Mesenchymal stem cell (in vitro differentiated cells and primary cell): Measurements from ENCODE around the gene TENM4.
"Not testable (repeated sequence)": the region's sequence is repeated elsewhere in the genome, so short reads cannot be mapped to it uniquely, and the experiment has no call there.

Experiments used
- DNase-seq: peaks from one replicate; pipeline ENCODE4 v3.0.0-alpha.2; 2013
- H2AFZ ChIP-seq: one replicate; pipeline ENCODE4 v1.6.1; 2013; ENCODE audit warnings: low read depth, mild to moderate bottlenecking, control low read depth, inconsistent platforms, low read length, moderate library complexity
- H2AK5ac ChIP-seq: 2 replicates; pipeline ENCODE4 v1.6.1; 2013; ENCODE audit warnings: low read length, moderate library complexity, mild to moderate bottlenecking, inconsistent platforms; ENCODE audit not compliant: severe bottlenecking
- H2BK120ac ChIP-seq: one replicate; pipeline ENCODE4 v1.6.1; 2013; ENCODE audit warnings: low read depth, mild to moderate bottlenecking, inconsistent platforms, low read length, moderate library complexity
- H2BK12ac ChIP-seq, 2 experiments: one replicate each; pipeline ENCODE4 v1.6.1; 2013; ENCODE audit warnings: inconsistent platforms in 2 of 2, low read length in 2 of 2, mild to moderate bottlenecking in 2 of 2, moderate library complexity in 2 of 2, control low read depth in 1 of 2
- H2BK15ac ChIP-seq: one replicate; pipeline ENCODE4 v1.6.1; 2013; ENCODE audit warnings: mild to moderate bottlenecking, low read depth, inconsistent platforms; ENCODE audit not compliant: poor library complexity, severe bottlenecking
- H2BK5ac ChIP-seq: 2 replicates; pipeline ENCODE4 v1.6.1; 2013; ENCODE audit warnings: low read depth, mild to moderate bottlenecking, low read length, control low read depth, inconsistent platforms; ENCODE audit not compliant: poor library complexity, severe bottlenecking
- H3K14ac ChIP-seq, 2 experiments: one replicate each; pipeline ENCODE4 v1.6.1; 2013; ENCODE audit warnings: inconsistent platforms in 2 of 2, low read length in 2 of 2, control low read depth in 1 of 2, mild to moderate bottlenecking in 1 of 2, moderate library complexity in 1 of 2
- H3K18ac ChIP-seq, 2 experiments: one replicate each; pipeline ENCODE4 v1.6.1; 2013; ENCODE audit warnings: inconsistent platforms in 2 of 2, low read length in 2 of 2, control low read depth in 1 of 2, low read depth in 1 of 2, mild to moderate bottlenecking in 1 of 2
- H3K23ac ChIP-seq, 2 experiments: one replicate each; pipeline ENCODE4 v1.6.1; 2013; ENCODE audit warnings: inconsistent platforms in 2 of 2, low read length in 2 of 2, mild to moderate bottlenecking in 2 of 2, moderate library complexity in 2 of 2, control low read depth in 1 of 2
- H3K27ac ChIP-seq: 2 replicates; pipeline ENCODE4 v1.5.1; 2013; ENCODE audit warnings: mild to moderate bottlenecking, moderate library complexity, low read length, control low read depth, inconsistent platforms; ENCODE audit not compliant: poor library complexity, severe bottlenecking
- H3K27me3 ChIP-seq, 2 experiments: 2 replicates each; pipeline versions ENCODE4 v1.6.1 to v1.7.0; 2013; ENCODE audit warnings: low read length in 2 of 2, mild to moderate bottlenecking in 2 of 2, moderate library complexity in 2 of 2, control low read depth in 1 of 2, inconsistent platforms in 1 of 2; ENCODE audit not compliant: control insufficient read depth in 1 of 2, insufficient read depth in 1 of 2
- H3K36me3 ChIP-seq, 2 experiments: 2 replicates each; pipeline versions ENCODE4 v1.6.1 to v1.7.0; 2013; ENCODE audit warnings: low read length in 2 of 2, control low read depth in 1 of 2, inconsistent platforms in 1 of 2, low read depth in 1 of 2, mild to moderate bottlenecking in 1 of 2; ENCODE audit not compliant: insufficient read depth in 2 of 2, control insufficient read depth in 1 of 2
- H3K4ac ChIP-seq, 2 experiments: one replicate each; pipeline ENCODE4 v1.6.1; 2013; ENCODE audit warnings: inconsistent platforms in 2 of 2, low read length in 2 of 2, mild to moderate bottlenecking in 2 of 2, moderate library complexity in 2 of 2, control low read depth in 1 of 2, low read depth in 1 of 2
- H3K4me1 ChIP-seq: 2 replicates; pipeline ENCODE4 v1.6.1; 2013; ENCODE audit warnings: low read depth, low read length, control low read depth; ENCODE audit not compliant: control insufficient read depth, insufficient read depth
- H3K4me2 ChIP-seq: 2 replicates; pipeline ENCODE4 v1.6.1; 2013; ENCODE audit warnings: low read length, mild to moderate bottlenecking, inconsistent platforms; ENCODE audit not compliant: poor library complexity, severe bottlenecking
- H3K4me3 ChIP-seq, 2 experiments: 2 replicates each; pipeline versions ENCODE4 v1.5.1 to v1.7.0; 2013; ENCODE audit warnings: low read length in 2 of 2, mild to moderate bottlenecking in 2 of 2, control low read depth in 1 of 2, low read depth in 1 of 2; ENCODE audit not compliant: insufficient read depth in 1 of 2
- H3K79me1 ChIP-seq: replicated peaks from 2 replicates; pipeline ENCODE4 v1.6.1; 2013; ENCODE audit warnings: mild to moderate bottlenecking, control low read depth, low read length, inconsistent platforms; ENCODE audit not compliant: poor library complexity, severe bottlenecking
- H3K9ac ChIP-seq: 2 replicates; pipeline ENCODE4 v1.7.0; 2013; ENCODE audit warnings: mild to moderate bottlenecking, low read length, moderate library complexity
- H3K9me3 ChIP-seq: 2 replicates; pipeline ENCODE4 v1.7.0; 2013; ENCODE audit warnings: mild to moderate bottlenecking, low read length; ENCODE audit not compliant: control insufficient read depth
- H4K8ac ChIP-seq: one replicate; pipeline ENCODE4 v1.6.1; 2013; ENCODE audit warnings: inconsistent platforms, mild to moderate bottlenecking, low read length, moderate library complexity
- H4K91ac ChIP-seq: one replicate; pipeline ENCODE4 v1.6.1; 2013; ENCODE audit warnings: mild to moderate bottlenecking, low read length, inconsistent platforms
- WGBS: methylation state at CpG from one replicate; pipeline ENCODE4 v1.1.7; 2013; ENCODE audit warnings: mixed read lengths; 5-methylcytosine and 5-hydroxymethylcytosine counted together

TENM4 gene

DNA sequence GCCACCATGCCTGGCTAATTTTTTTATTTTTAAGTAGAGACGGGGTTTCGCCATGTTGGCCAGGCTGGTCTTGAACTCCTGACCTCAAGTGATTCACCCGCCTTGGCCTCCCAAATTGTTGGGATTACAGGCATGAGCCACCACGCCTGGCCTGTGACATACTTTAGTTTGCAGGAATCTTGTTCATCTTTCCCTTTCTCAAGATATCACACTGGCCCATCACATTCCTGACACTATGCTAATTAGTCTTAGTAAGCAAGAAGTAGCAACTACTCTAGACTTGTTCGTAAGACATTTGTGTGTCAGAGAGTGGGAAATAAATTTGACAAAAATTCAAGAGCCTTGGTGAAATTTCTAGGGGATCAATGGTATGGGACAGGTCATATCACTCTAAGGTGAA lies 831.5 kb downstream of the TENM4 start:
- not testable (repeated sequence) for H2BK15ac ChIP-seq, H4K8ac ChIP-seq, H2AK5ac ChIP-seq, H3K9ac ChIP-seq, H3K23ac ChIP-seq, H3K4me1 ChIP-seq, H4K91ac ChIP-seq, H2BK12ac ChIP-seq, H3K18ac ChIP-seq, DNase-seq, H2BK120ac ChIP-seq, H2BK5ac ChIP-seq, H3K27me3 ChIP-seq, H3K27ac ChIP-seq, H3K14ac ChIP-seq, H3K4me3 ChIP-seq, H3K4me2 ChIP-seq, H3K4ac ChIP-seq, H2AFZ ChIP-seq, H3K9me3 ChIP-seq, H3K79me1 ChIP-seq, H3K36me3 ChIP-seq
- WGBS, result 92% methylated on average over 4 of the region's 5 CpGs

DNA sequence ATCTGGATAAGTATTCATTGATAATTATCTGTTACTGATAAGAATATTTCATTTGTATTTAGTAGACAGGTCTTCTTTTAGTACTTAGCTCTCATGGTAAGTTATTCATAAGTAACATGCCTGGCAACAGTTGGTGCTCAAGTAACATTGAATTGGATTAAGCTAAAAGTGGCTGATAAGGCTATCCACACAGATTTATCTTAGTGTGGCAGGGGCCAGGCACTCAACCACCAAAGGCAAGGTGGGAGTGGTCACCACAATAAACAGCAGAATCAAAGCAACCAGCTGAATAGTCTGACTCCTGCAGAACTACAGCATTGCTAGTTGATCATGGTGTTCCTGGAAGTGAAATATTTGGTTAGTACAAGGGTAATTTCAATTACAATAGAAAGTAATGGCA lies 833.1 kb downstream of the TENM4 start:
- H2AFZ ChIP-seq, result no peak overlapping the region
- H4K8ac ChIP-seq, result no peak overlapping the region

DNA sequence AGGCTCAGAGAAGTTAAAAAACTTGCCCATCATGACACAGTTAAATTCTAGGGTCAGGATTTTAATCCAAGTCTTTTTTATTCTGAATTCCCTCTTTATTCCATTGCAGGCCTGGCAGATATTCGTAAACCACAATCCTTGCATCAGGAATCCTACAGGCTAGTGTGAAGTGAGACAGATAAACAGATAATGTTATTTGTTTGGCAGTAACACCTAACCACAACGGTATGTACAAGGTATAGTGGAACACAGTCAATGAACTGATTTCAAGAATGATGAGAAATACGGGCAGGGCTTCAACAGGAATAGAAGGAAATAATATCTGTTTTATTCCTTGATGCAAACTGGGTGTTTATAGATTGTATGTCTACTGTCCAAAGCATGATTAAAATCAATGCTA lies 834.2 kb downstream of the TENM4 start:
- no peaks in the 10 kb centered on the region for H3K79me1 ChIP-seq
- H3K4me1 ChIP-seq, result no peaks in the 10 kb centered on the region
- H4K91ac ChIP-seq, result no peak overlapping the region
- no peak overlapping the region for H2BK120ac ChIP-seq
- no peak overlapping the region for H3K27ac ChIP-seq
- H3K4me2 ChIP-seq, result no peak overlapping the region
- no peak overlapping the region for H3K4me3 ChIP-seq
- H2BK12ac ChIP-seq, result no peak overlapping the region
- no peaks in the 10 kb centered on the region for H3K36me3 ChIP-seq
- H2AFZ ChIP-seq, result no peak overlapping the region
- 94% methylated on average over 3 of the region's 3 CpGs for WGBS
- H2AK5ac ChIP-seq, result no peak overlapping the region
- H3K9ac ChIP-seq, result no peak overlapping the region
- no peak overlapping the region for H2BK5ac ChIP-seq
- H3K23ac ChIP-seq, result no peak overlapping the region
- H4K8ac ChIP-seq, result no peak overlapping the region
- no peak overlapping the region for H2BK15ac ChIP-seq
- H3K14ac ChIP-seq, result no peak overlapping the region
- H3K18ac ChIP-seq, result no peak overlapping the region
- no peaks in the 10 kb centered on the region for H3K27me3 ChIP-seq
- H3K4ac ChIP-seq, result no peak overlapping the region
- no peaks in the 10 kb centered on the region for H3K9me3 ChIP-seq
- DNase-seq, result no peak

More for the DNA sequence above, 833.1 kb downstream of the TENM4 start:
- Histone ChIP-seq H2AK5ac (no peak overlapping the region), H2BK5ac (no peak overlapping the region), H3K4me3 (no peak overlapping the region), H2BK12ac (no peak overlapping the region), H4K91ac (no peak overlapping the region), H2BK15ac (no peak overlapping the region), H3K4ac (no peak overlapping the region), H3K9me3 (no peaks in the 10 kb centered on the region), H3K36me3 (no peaks in the 10 kb centered on the region), H3K4me2 (no peak overlapping the region), H2BK120ac (no peak overlapping the region), H3K18ac (no peak overlapping the region), H3K9ac (no peak overlapping the region), H3K79me1 (no peaks in the 10 kb centered on the region), H3K27me3 (no peaks in the 10 kb centered on the region), H3K23ac (no peak overlapping the region), H3K27ac (no peak overlapping the region), H3K14ac (no peak overlapping the region), H3K4me1 (no peaks in the 10 kb centered on the region)
- DNase-seq, result no peak

DNA sequence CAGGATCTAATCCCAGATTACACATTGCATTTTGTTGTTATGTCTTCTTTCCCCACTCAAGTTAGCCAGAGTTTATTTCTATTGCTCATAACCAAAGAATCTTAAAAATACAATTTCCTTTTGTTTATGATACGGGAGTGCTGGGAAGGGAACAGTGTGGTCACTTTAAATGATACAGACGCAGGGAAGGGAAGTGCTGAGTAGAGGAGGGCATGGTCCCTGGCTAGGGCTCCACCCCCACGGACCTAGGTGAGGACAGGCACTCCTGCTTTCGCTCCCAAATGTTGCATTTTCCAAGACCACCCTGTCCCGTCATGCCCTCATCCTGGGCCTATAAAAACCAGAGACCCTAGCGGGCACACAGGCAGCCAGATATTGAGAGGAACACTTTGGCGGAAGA lies 835.5 kb downstream of the TENM4 start:
- no peak overlapping the region for H3K4me2 ChIP-seq
- H2BK15ac ChIP-seq, result no peak overlapping the region
- no peak overlapping the region for H4K91ac ChIP-seq
- no peaks in the 10 kb centered on the region for H3K4me1 ChIP-seq
- no peak overlapping the region for H2BK12ac ChIP-seq
- H3K4ac ChIP-seq, result no peak overlapping the region
- no peak overlapping the region for H2AK5ac ChIP-seq
- WGBS, result 66% methylated on average over 7 of the region's 7 CpGs
- no peaks in the 10 kb centered on the region for H3K9me3 ChIP-seq
- no peak overlapping the region for H3K4me3 ChIP-seq
- H4K8ac ChIP-seq, result no peak overlapping the region
- no peak overlapping the region for H3K27ac ChIP-seq
- no peak overlapping the region for H3K18ac ChIP-seq
- H3K36me3 ChIP-seq, result no peaks in the 10 kb centered on the region
- no peaks in the 10 kb centered on the region for H3K79me1 ChIP-seq
- H2AFZ ChIP-seq, result no peak overlapping the region
- no peak overlapping the region for H3K23ac ChIP-seq
- no peak overlapping the region for H2BK120ac ChIP-seq
- no peak overlapping the region for H3K14ac ChIP-seq
- no peak overlapping the region for H2BK5ac ChIP-seq
- no peak for DNase-seq
- H3K27me3 ChIP-seq, result no peaks in the 10 kb centered on the region
- H3K9ac ChIP-seq, result no peak overlapping the region
